HG03066 (cell line): ENCODE data around the gene EXTL1.

Source experiments
- ATAC-seq: cut with Tn5 transposase; IDR thresholded peaks from one replicate; pipeline ENCODE4 v1.9.1; 2021; ENCODE audit warnings: low read depth; ENCODE audit not compliant: unreplicated experiment

The EXTL1 gene

GRCh38 chr1:25996966-25997827 lies 24.4 kb upstream of the EXTL1 start:
- ATAC-seq, result no peak

- ATAC-seq, result peak; percentile 98
Observed at GRCh38 chr1:25997828-25998761, 23.5 kb upstream of the EXTL1 start, which contains the start of gene PAFAH2. Gene PAFAH2 (minus strand): TSS chr1:25998063. CDS start chr1:25990816, 7,247 bp downstream.

GRCh38 chr1:25999041-25999800 lies 22.4 kb upstream of the EXTL1 start:
- no peak for ATAC-seq

- ATAC-seq, result no peak
Observed at GRCh38 chr1:26003262-26003661, 18.3 kb upstream of the EXTL1 start.

GRCh38 chr1:26003756-26004155 lies 17.8 kb upstream of the EXTL1 start:
- no peak for ATAC-seq

- ATAC-seq, result no peak
Observed at GRCh38 chr1:26005434-26006105, 16.0 kb upstream of the EXTL1 start.

- ATAC-seq, result no peak
Observed at GRCh38 chr1:26006710-26007109, 14.9 kb upstream of the EXTL1 start.

GRCh38 chr1:26009796-26010447 lies 11.7 kb upstream of the EXTL1 start:
- ATAC-seq, result no peak

- no peak for ATAC-seq
Observed at GRCh38 chr1:26010825-26011224, 10.8 kb upstream of the EXTL1 start.

GRCh38 chr1:26012864-26013263 lies 8.7 kb upstream of the EXTL1 start:
- ATAC-seq, result no peak

GRCh38 chr1:26014179-26014578 lies 7.4 kb upstream of the EXTL1 start:
- no peak for ATAC-seq

- ATAC-seq, result no peak
Observed at GRCh38 chr1:26015358-26015757, 6.2 kb upstream of the EXTL1 start.

GRCh38 chr1:26016258-26016952 lies 5.2 kb upstream of the EXTL1 start:
- ATAC-seq, result no peak

- no peak for ATAC-seq
Observed at GRCh38 chr1:26016953-26017545, 4.5 kb upstream of the EXTL1 start.

GRCh38 chr1:26017606-26018005 lies 4.0 kb upstream of the EXTL1 start:
- no peak for ATAC-seq

GRCh38 chr1:26019641-26020315 lies 1.8 kb upstream of the EXTL1 start:
- no peak for ATAC-seq

- no peak for ATAC-seq
Observed at GRCh38 chr1:26020330-26020768, 1.2 kb upstream of the EXTL1 start.
